Mesendoderm (in vitro differentiated cells): ENCODE results near the gene CRTC3.
A peak's percentile ranks its signal among the peaks of the same experiment; 100 is the strongest.

Experiments used
- DNase-seq: peaks from one replicate; pipeline ENCODE4 v3.0.0; 2013
- H2AK5ac ChIP-seq: 2 replicates; pipeline ENCODE4 v1.6.1; 2013; ENCODE audit warnings: low read length, inconsistent platforms
- H2BK120ac ChIP-seq: 2 replicates; pipeline ENCODE4 v1.6.1; 2013; ENCODE audit warnings: low read depth, mild to moderate bottlenecking, low read length, moderate library complexity, mixed read lengths
- H2BK15ac ChIP-seq: replicated peaks from 2 replicates; pipeline ENCODE4 v1.6.1; 2013; ENCODE audit warnings: low read depth, mild to moderate bottlenecking, moderate library complexity
- H2BK5ac ChIP-seq: 2 replicates; pipeline ENCODE4 v1.6.1; 2013; ENCODE audit warnings: low read length, inconsistent platforms
- H3K18ac ChIP-seq: 2 replicates; pipeline ENCODE4 v1.6.1; 2013; ENCODE audit warnings: mild to moderate bottlenecking, low read length, mixed read lengths
- H3K23ac ChIP-seq: one replicate; pipeline ENCODE4 v1.6.1; 2013; ENCODE audit warnings: low read length
- H3K27ac ChIP-seq: 2 replicates; pipeline ENCODE4 v1.5.1; 2013; ENCODE audit warnings: low read depth, mild to moderate bottlenecking, inconsistent platforms, low read length, moderate library complexity
- H3K27me3 ChIP-seq: 2 replicates; pipeline ENCODE4 v1.6.1; 2013; ENCODE audit warnings: low read length, control low read depth, mild to moderate bottlenecking, inconsistent platforms; ENCODE audit not compliant: insufficient read depth, poor library complexity
- H3K36me3 ChIP-seq: 2 replicates; pipeline ENCODE4 v1.6.1; 2013; ENCODE audit warnings: low read length, inconsistent platforms; ENCODE audit not compliant: control insufficient read depth, insufficient read depth
- H3K4ac ChIP-seq: one replicate; pipeline ENCODE4 v1.6.1; 2013; ENCODE audit warnings: low read depth, mild to moderate bottlenecking, low read length, moderate library complexity
- H3K4me1 ChIP-seq: 2 replicates; pipeline ENCODE4 v1.6.1; 2013; ENCODE audit warnings: low read depth, low read length, inconsistent platforms; ENCODE audit not compliant: control insufficient read depth
- H3K4me2 ChIP-seq: 2 replicates; pipeline ENCODE4 v1.6.1; 2013; ENCODE audit warnings: low read length
- H3K4me3 ChIP-seq: 2 replicates; pipeline ENCODE4 v1.5.1; 2013; ENCODE audit warnings: mild to moderate bottlenecking, low read length
- H3K56ac ChIP-seq: one replicate; pipeline ENCODE4 v1.6.1; 2013; ENCODE audit warnings: low read length
- H3K79me1 ChIP-seq: 2 replicates; pipeline ENCODE4 v1.6.1; 2013; ENCODE audit warnings: low read length, inconsistent platforms
- H3K79me2 ChIP-seq: 2 replicates; pipeline ENCODE4 v1.6.1; 2013; ENCODE audit warnings: mild to moderate bottlenecking, low read length; ENCODE audit not compliant: control insufficient read depth, insufficient read depth
- H3K9ac ChIP-seq: 2 replicates; pipeline ENCODE4 v1.6.1; 2013; ENCODE audit warnings: low read length, inconsistent platforms
- H4K5ac ChIP-seq: one replicate; pipeline ENCODE4 v1.6.1; 2013; ENCODE audit warnings: low read length
- H4K8ac ChIP-seq: one replicate; pipeline ENCODE4 v1.6.1; 2013; ENCODE audit warnings: low read depth, mild to moderate bottlenecking, control low read depth, low read length, moderate library complexity
- WGBS: extraction: QIAGEN DNeasy Blood & Tissue Kit; methylation state at CpG from one replicate; pipeline ENCODE4 v1.1.7; 2013; ENCODE audit warnings: low lambda C conversion rate, missing lambda C conversion rate; ENCODE audit not compliant: insufficient coverage; ENCODE audit errors: extremely low coverage; 5-methylcytosine and 5-hydroxymethylcytosine counted together

CRTC3 gene

GRCh38 chr15:90600954-90601353, 71.2 kb downstream of the CRTC3 start:
- DNase-seq: no peak
- no CpG with 5 or more reads among the region's 7 CpGs for WGBS
- H3K27me3 ChIP-seq: no peaks in the 10 kb centered on the region

DNA sequence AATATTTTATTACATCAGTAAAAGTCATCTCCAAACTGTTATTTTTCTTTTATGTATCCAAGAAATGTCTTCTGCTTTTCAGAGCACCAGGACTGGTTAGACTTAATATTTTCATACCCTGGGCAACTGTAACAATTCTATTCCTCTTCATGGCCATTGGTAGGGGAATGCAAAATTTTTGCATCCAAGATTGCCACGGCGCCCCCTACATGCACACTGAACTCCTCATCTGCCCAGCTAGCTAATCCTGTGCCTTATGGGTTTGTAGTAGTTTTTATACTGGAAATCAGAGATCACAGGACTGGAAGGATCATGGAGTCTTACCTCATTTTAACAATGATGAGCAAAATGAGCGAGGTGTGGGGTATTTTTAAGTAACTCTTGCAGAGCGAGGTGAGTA, 74.2 kb downstream of the CRTC3 start:
- no peak overlapping the region for H4K5ac ChIP-seq
- H3K18ac ChIP-seq: no peak overlapping the region
- no peak overlapping the region for H3K4me3 ChIP-seq
- no peak for DNase-seq
- no peak overlapping the region for H3K4ac ChIP-seq
- no peaks in the 10 kb centered on the region for H3K36me3 ChIP-seq
- H3K9ac ChIP-seq: no peak overlapping the region
- H3K79me2 ChIP-seq: no peaks in the 10 kb centered on the region
- no peak overlapping the region for H2BK120ac ChIP-seq
- no peaks in the 10 kb centered on the region for H3K27me3 ChIP-seq
- no peak overlapping the region for H3K56ac ChIP-seq
- H3K4me1 ChIP-seq: peaks cover 3% of the 10 kb centered on the region
- no peak overlapping the region for H3K4me2 ChIP-seq
- no peak overlapping the region for H4K8ac ChIP-seq
- H2BK15ac ChIP-seq: no peak overlapping the region
- H3K27ac ChIP-seq: no peak overlapping the region
- no peak overlapping the region for H2BK5ac ChIP-seq
- H2AK5ac ChIP-seq: no peak overlapping the region
- H3K23ac ChIP-seq: no peak overlapping the region
- WGBS: no CpG with 5 or more reads among the region's 4 CpGs
- no peaks in the 10 kb centered on the region for H3K79me1 ChIP-seq

More at GRCh38 chr15:90600954-90601353, 71.2 kb downstream of the CRTC3 start:
- Histone ChIP-seq H2BK15ac (no peak overlapping the region), H3K79me2 (no peaks in the 10 kb centered on the region), H3K9ac (no peak overlapping the region), H4K5ac (no peak overlapping the region), H3K4me1 (no peaks in the 10 kb centered on the region), H3K18ac (no peak overlapping the region), H2BK120ac (no peak overlapping the region), H3K23ac (no peak overlapping the region), H3K56ac (no peak overlapping the region), H3K4me2 (no peak overlapping the region), H3K36me3 (no peaks in the 10 kb centered on the region), H3K4me3 (no peak overlapping the region), H3K4ac (no peak overlapping the region), H2BK5ac (no peak overlapping the region), H3K27ac (no peak overlapping the region), H2AK5ac (no peak overlapping the region), H3K79me1 (no peaks in the 10 kb centered on the region), H4K8ac (no peak overlapping the region)

GRCh38 chr15:90606641-90607040, 76.9 kb downstream of the CRTC3 start:
- no peak overlapping the region for H3K4ac ChIP-seq
- no peak overlapping the region for H4K5ac ChIP-seq
- no CpG with 5 or more reads among the region's 7 CpGs for WGBS
- H3K56ac ChIP-seq: no peak overlapping the region
- H3K18ac ChIP-seq: no peak overlapping the region
- H3K36me3 ChIP-seq: no peaks in the 10 kb centered on the region
- H3K27ac ChIP-seq: no peak overlapping the region
- no peaks in the 10 kb centered on the region for H3K79me1 ChIP-seq
- no peak overlapping the region for H3K23ac ChIP-seq
- H4K8ac ChIP-seq: no peak overlapping the region
- H3K4me2 ChIP-seq: no peak overlapping the region
- no peaks in the 10 kb centered on the region for H3K79me2 ChIP-seq
- H2BK15ac ChIP-seq: no peak overlapping the region
- H2BK5ac ChIP-seq: no peak overlapping the region
- H2AK5ac ChIP-seq: no peak overlapping the region
- no peak overlapping the region for H3K9ac ChIP-seq
- peaks cover 5% of the 10 kb centered on the region for H3K4me1 ChIP-seq
- H2BK120ac ChIP-seq: no peak overlapping the region
- no peak for DNase-seq
- H3K4me3 ChIP-seq: no peak overlapping the region
- H3K27me3 ChIP-seq: no peaks in the 10 kb centered on the region

DNA sequence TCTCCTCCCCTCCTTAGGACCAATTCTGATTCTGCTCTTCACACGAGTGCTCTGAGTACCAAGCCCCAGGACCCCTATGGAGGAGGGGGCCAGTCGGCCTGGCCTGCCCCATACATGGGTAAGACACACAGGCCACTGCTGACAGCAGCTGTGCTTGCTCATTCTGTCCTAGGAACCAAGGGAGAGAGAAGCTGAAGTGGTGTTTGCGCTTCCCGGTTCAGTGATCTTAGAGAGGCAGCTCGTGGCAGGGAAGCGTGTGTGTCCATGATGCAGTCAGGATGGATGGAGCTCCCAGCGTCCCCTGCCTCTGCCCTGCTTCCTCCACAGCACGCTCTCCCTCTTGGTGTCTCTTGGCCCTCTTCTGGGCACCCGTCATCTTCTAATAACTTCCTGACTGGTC, 77.6 kb downstream of the CRTC3 start:
- H3K4me3 ChIP-seq: no peak overlapping the region
- no peak overlapping the region for H2BK5ac ChIP-seq
- H3K23ac ChIP-seq: no peak overlapping the region
- H4K5ac ChIP-seq: no peak overlapping the region
- no peak overlapping the region for H2BK15ac ChIP-seq
- H3K27ac ChIP-seq: no peak overlapping the region
- H3K4ac ChIP-seq: no peak overlapping the region
- H3K9ac ChIP-seq: no peak overlapping the region
- H3K27me3 ChIP-seq: no peaks in the 10 kb centered on the region
- H2AK5ac ChIP-seq: no peak overlapping the region
- no peak for DNase-seq
- no peak overlapping the region for H3K18ac ChIP-seq
- no CpG with 5 or more reads among the region's 9 CpGs for WGBS
- no peak overlapping the region for H2BK120ac ChIP-seq
- H3K4me1 ChIP-seq: peaks cover 5% of the 10 kb centered on the region
- no peaks in the 10 kb centered on the region for H3K79me1 ChIP-seq
- no peaks in the 10 kb centered on the region for H3K36me3 ChIP-seq
- no peaks in the 10 kb centered on the region for H3K79me2 ChIP-seq
- no peak overlapping the region for H3K4me2 ChIP-seq
- no peak overlapping the region for H4K8ac ChIP-seq
- no peak overlapping the region for H3K56ac ChIP-seq

DNA sequence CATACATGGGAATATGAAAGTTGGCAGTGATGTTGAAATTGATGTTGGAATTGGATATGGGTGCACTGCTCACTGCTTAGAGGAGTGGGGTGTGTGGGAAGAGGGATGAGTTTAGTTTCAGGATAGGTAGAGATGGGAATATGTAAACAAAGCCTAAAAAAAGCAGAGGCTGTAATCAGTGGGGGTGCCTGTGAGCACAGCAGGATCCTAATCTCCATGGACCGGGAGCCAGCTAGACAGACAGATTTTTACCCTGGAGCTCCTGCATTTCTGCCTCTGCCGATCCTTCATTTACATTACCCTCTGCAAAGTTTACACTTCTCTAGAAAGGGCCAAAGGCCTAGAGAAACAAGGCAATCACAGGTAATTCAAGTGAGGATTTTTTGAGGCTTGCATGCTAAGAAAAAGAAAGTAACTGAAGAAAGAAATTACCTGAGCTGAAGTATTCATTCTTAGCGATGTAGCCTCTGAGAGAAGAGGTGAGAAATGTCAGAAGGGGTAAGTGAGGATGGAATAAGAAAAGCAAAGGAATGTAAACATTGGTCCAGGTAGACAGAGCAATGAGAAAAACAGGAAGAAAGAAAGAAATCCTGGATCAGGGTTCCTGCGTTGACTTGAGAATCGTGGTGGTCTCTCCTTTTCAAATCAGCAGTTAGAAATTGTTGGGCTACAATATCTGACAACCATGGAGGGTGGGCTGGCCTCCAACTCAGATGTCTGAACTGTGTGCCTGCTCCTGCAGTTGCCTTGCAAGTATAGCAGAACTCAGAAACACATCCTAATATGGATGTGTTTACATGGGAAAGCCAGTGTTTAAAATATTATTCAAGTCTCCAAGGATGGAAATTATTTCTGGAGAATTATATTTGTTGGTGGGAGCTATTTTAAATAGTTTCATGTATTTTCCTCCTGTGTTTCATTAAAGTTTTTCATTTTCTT, 79.8 kb downstream of the CRTC3 start:
- Histone ChIP-seq H2AK5ac (no peak overlapping the region), H3K4ac (no peak overlapping the region), H2BK15ac (no peak overlapping the region), H2BK5ac (no peak overlapping the region), H3K4me2 (no peak overlapping the region), H3K23ac (no peak overlapping the region), H3K79me1 (no peaks in the 10 kb centered on the region), H3K4me1 (peaks cover 5% of the 10 kb centered on the region), H3K9ac (no peak overlapping the region), H3K36me3 (no peaks in the 10 kb centered on the region), H4K8ac (no peak overlapping the region), H3K18ac (no peak overlapping the region), H3K27me3 (no peaks in the 10 kb centered on the region), H3K4me3 (no peak overlapping the region), H3K79me2 (no peaks in the 10 kb centered on the region), H4K5ac (no peak overlapping the region), H2BK120ac (no peak overlapping the region), H3K27ac (peak overlapping the region; percentile 42), H3K56ac (no peak overlapping the region)
- DNase-seq: peak; percentile 53
- no CpG with 5 or more reads among the region's 5 CpGs for WGBS
